Loucy (cell line): ENCODE results near the gene ECEL1.

Source experiments
- EZH2phosphoT487 ChIP-seq: fragments of 200-600 bp; IDR thresholded peaks from 2 replicates; pipeline ENCODE4 v1.6.1; 2018; ENCODE audit warnings: antibody characterized with exemption, mild to moderate bottlenecking, moderate library complexity, borderline replicate concordance
- TF ChIP-seq, protein P1 (sequence below): fragments of 200-600 bp; sonication (generic); conservative IDR thresholded peaks from 2 replicates; pipeline ENCODE4 v1.5.1; 2014; ENCODE audit warnings: mild to moderate bottlenecking, antibody characterized with exemption, low read length

DNA sequence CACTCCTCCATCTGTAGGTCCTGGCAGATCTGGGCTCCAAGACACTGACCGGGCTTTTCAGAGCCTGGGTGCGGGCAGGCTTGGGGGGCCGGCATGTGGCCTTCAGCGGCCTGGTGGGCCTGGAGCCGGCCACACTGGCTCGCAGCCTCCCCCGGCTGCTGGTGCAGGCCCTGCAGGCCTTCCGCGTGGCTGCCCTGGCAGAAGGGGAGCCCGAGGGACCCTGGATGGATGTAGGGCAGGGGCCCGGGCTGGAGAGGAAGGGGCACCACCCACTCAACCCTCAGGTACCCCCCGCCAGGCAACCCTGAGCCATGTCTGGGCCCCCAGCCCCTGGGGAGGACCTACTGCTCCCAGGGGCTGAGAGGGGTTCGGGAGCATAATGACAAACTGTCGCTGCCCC is 37.6 kb upstream of the ECEL1 start:
- TF ChIP-seq, protein P1, sequence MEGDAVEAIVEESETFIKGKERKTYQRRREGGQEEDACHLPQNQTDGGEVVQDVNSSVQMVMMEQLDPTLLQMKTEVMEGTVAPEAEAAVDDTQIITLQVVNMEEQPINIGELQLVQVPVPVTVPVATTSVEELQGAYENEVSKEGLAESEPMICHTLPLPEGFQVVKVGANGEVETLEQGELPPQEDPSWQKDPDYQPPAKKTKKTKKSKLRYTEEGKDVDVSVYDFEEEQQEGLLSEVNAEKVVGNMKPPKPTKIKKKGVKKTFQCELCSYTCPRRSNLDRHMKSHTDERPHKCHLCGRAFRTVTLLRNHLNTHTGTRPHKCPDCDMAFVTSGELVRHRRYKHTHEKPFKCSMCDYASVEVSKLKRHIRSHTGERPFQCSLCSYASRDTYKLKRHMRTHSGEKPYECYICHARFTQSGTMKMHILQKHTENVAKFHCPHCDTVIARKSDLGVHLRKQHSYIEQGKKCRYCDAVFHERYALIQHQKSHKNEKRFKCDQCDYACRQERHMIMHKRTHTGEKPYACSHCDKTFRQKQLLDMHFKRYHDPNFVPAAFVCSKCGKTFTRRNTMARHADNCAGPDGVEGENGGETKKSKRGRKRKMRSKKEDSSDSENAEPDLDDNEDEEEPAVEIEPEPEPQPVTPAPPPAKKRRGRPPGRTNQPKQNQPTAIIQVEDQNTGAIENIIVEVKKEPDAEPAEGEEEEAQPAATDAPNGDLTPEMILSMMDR, result no peak
- TF ChIP-seq EZH2phosphoT487, result no peak
